ENCODE measurements around the gene FBXW8. TPM values are rescaled to one million over a fixed set of nuclear protein-coding genes. Genes with fewer than 3 reads are reported as not detected.

FBXW8 gene
- 14.2 and 24.2 TPM in 2 replicates for total RNA-seq

GRCh38 chr12:116910645-116911451 is at the start of gene FBXW8:
FBXW8 (plus strand) TSS chr12:116910950; CDS start chr12:116911038, 88 bp downstream.

GRCh38 chr12:116881325-116881876 is 29.3 kb upstream of the FBXW8 start, which contains the start of gene HRK:
HRK (minus strand) TSS chr12:116881441; CDS start chr12:116881307, 134 bp downstream.

Other genes with a start within 250 kb of the FBXW8 start
- gene SPRING1, start 172.9 kb upstream of the FBXW8 start, total RNA-seq = 31.8 and 46.6 TPM in 2 replicates
- gene RNFT2, start 172.6 kb upstream of the FBXW8 start, total RNA-seq = 6.2 and 7.5 TPM in 2 replicates
- under 0.01 TPM in 1 of 2 replicates, not detected in the other for gene HRK, start 29.5 kb upstream of the FBXW8 start, total RNA-seq
- 0.98 TPM in 1 of 2 replicates, not detected in the other for gene TESC, start 188.5 kb downstream of the FBXW8 start, total RNA-seq

Measured in mesangial cell (primary cell).